ENCODE measurements around the gene CD300LD. TPM values are rescaled to one million over a fixed set of nuclear protein-coding genes. Genes with fewer than 3 reads are reported as not detected.
"Not testable (repeated sequence)": the region's sequence is repeated elsewhere in the genome, so short reads cannot be mapped to it uniquely, and the experiment has no call there.

CD300LD gene
- total and polyA plus RNA-seq, 2 donors (not counting 1 experiment from before 2014, with no cell fraction given) = not detected

DNA sequence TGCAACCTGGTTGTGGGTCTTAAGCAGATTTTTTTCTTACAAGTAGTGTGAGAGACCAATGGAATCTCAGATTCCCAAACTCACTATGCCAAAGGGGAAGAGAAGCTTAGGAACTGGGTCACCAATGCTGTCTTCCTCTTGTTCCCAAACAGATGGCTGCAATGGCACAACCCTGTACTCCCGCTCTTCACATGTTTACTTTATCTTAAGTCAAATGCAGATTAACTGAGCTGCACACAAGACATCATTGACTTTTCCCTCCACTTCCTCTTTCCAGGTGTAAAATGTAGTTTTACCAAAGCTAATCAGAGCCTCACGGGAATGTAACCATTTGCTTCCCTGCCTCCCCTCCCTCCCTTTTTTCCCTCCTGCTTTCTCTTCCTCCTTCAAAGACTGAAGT lies 45.8 kb upstream of the CD300LD start:
- Histone ChIP-seq H3K4me1 (ENCODE audit: control insufficient read depth, extremely low read depth, insufficient read depth, low read length) (no peaks in the 10 kb centered on the region), H4K20me1 (ENCODE audit: control insufficient read depth, extremely low read depth, insufficient read depth, low read length) (no peaks in the 10 kb centered on the region), H3K27me3 (ENCODE audit: control insufficient read depth, insufficient read depth, low read length) (no peaks in the 10 kb centered on the region), H3K36me3 (ENCODE audit: control insufficient read depth, insufficient read depth, low read length) (no peaks in the 10 kb centered on the region), H3K27ac (ENCODE audit: insufficient read depth, low read length) (no peak overlapping the region), H3K4me3 (replicated peaks in 1 of 4; ENCODE audit: control extremely low read depth in 1 of 4, insufficient read depth in 1 of 4, low read depth in 3 of 4, low read length in 4 of 4) (no peak overlapping the region), H3K9ac (ENCODE audit: insufficient read depth, low read length) (no peak overlapping the region), H3K79me2 (ENCODE audit: control insufficient read depth, insufficient read depth, low read length) (no peaks in the 10 kb centered on the region), H3K9me3 (ENCODE audit: control insufficient read depth, insufficient read depth, low read depth, low read length) (no peaks in the 10 kb centered on the region), H2AFZ (ENCODE audit: low read length) (no peak overlapping the region), H3K4me2 (ENCODE audit: extremely low read depth, insufficient read depth, low read length) (no peak overlapping the region)
- TF ChIP-seq CTCF (conservative IDR thresholded peaks at IDR 0.05 in 1 of 2, IDR thresholded peaks at IDR 0.05 in 1 of 2; ENCODE audit: low read depth in 1 of 2, low read length in 2 of 2) (no peak), EZH2 (IDR thresholded peaks at IDR 0.05; ENCODE audit: low read length, missing control alignments) (no peak)
- no peak for DNase-seq (ENCODE audit: low read depth in 2 of 2)

DNA sequence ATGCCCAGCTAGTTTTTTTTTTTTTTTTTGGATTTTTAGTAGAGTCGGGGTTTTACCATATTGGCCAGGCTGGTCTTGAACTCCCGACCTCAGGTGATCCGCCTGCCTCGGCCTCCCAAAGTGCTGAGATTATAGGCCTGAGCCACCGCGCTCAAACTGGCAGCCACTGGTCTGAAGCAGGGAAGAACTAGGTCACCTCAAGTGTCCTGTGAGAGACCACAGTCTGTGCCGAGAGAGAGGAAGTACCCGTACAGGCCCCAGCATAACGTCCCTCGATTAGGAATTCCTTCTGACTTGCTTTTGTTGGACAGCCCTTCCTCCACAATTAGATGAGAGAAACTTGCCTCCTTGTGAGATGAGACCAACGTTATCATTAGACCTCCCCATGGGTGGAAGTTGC lies 45.2 kb upstream of the CD300LD start:
- Histone ChIP-seq H3K4me2 (ENCODE audit: extremely low read depth, insufficient read depth, low read length) (no peak overlapping the region), H3K4me3 (replicated peaks in 1 of 4; ENCODE audit: control extremely low read depth in 1 of 4, insufficient read depth in 1 of 4, low read depth in 3 of 4, low read length in 4 of 4) (no peak overlapping the region), H2AFZ (ENCODE audit: low read length) (no peak overlapping the region), H3K79me2 (ENCODE audit: control insufficient read depth, insufficient read depth, low read length) (no peaks in the 10 kb centered on the region), H3K4me1 (ENCODE audit: control insufficient read depth, extremely low read depth, insufficient read depth, low read length) (no peaks in the 10 kb centered on the region), H3K27me3 (ENCODE audit: control insufficient read depth, insufficient read depth, low read length) (no peaks in the 10 kb centered on the region), H4K20me1 (ENCODE audit: control insufficient read depth, extremely low read depth, insufficient read depth, low read length) (no peaks in the 10 kb centered on the region), H3K9ac (ENCODE audit: insufficient read depth, low read length) (no peak overlapping the region), H3K9me3 (ENCODE audit: control insufficient read depth, insufficient read depth, low read depth, low read length) (no peaks in the 10 kb centered on the region), H3K36me3 (ENCODE audit: control insufficient read depth, insufficient read depth, low read length) (no peaks in the 10 kb centered on the region), H3K27ac (ENCODE audit: insufficient read depth, low read length) (no peak overlapping the region)
- no peak for TF ChIP-seq CTCF (conservative IDR thresholded peaks at IDR 0.05 in 1 of 2, IDR thresholded peaks at IDR 0.05 in 1 of 2; ENCODE audit: low read depth in 1 of 2, low read length in 2 of 2)
- no peak for TF ChIP-seq EZH2 (IDR thresholded peaks at IDR 0.05; ENCODE audit: low read length, missing control alignments)
- DNase-seq (ENCODE audit: low read depth in 2 of 2) = no peak

DNA sequence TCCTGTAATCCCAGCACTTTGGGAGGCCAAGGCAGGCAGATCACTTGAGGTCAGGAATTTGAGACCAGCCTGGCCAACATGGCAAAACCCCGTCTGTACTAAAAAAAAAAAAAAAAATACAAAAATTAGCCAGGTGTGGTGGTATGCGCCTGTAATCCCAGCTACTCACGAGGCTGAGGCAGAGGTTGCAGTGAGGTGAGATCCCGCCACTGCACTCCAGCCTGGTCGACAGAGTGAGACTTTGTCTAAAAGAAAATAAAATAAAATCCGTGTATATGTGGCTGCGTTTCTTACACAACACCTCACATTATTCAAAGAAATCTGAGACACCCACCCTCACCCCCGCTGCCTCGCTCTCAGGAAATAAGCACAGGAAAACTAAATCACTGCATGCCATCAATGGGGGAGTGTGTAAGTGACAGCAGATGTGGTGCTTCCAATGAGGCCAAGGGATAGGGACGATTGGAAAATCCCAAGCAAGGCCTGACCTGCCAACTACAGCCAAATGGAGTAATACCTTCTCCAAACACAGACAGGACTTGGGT lies 44.5 kb upstream of the CD300LD start:
- H3K4me3 ChIP-seq (replicated peaks in 1 of 4; ENCODE audit: control extremely low read depth in 1 of 4, insufficient read depth in 1 of 4, low read depth in 3 of 4, low read length in 4 of 4); H3K9me3 ChIP-seq (ENCODE audit: control insufficient read depth, insufficient read depth, low read depth, low read length); DNase-seq (ENCODE audit: low read depth in 2 of 2); H3K27me3 ChIP-seq (ENCODE audit: control insufficient read depth, insufficient read depth, low read length); H3K4me2 ChIP-seq (ENCODE audit: extremely low read depth, insufficient read depth, low read length); H2AFZ ChIP-seq (ENCODE audit: low read length); H3K36me3 ChIP-seq (ENCODE audit: control insufficient read depth, insufficient read depth, low read length); H3K79me2 ChIP-seq (ENCODE audit: control insufficient read depth, insufficient read depth, low read length); H3K4me1 ChIP-seq (ENCODE audit: control insufficient read depth, extremely low read depth, insufficient read depth, low read length); H3K27ac ChIP-seq (ENCODE audit: insufficient read depth, low read length); H3K9ac ChIP-seq (ENCODE audit: insufficient read depth, low read length); H4K20me1 ChIP-seq (ENCODE audit: control insufficient read depth, extremely low read depth, insufficient read depth, low read length): not testable (repeated sequence)
